Dermis microvascular lymphatic vessel endothelial cell (primary cell): Measurements from ENCODE around the gene C22orf39. TPM values are rescaled to one million over a fixed set of nuclear protein-coding genes. Genes with fewer than 3 reads are reported as not detected.
A peak's percentile ranks its signal among the peaks of the same experiment; 100 is the strongest.

ENCODE experiments used
- DNase-seq, 2 donors: peaks; one replicate each; pipeline versions ENCODE4 v3.0.0 to v3.0.0-alpha.2; 2010; ENCODE audit warnings: low read depth in 2 of 2
- total RNA-seq: library from RNA; depleted of rRNA; stranded (reverse); fragments of >200 nt; gene quantifications from 2 replicates; pipeline ENCODE4 v1.2.1, GENCODE V29; 2014

C22orf39 gene
- total RNA-seq, 1 donor from 2014 or later: 19.3 TPM

DNA sequence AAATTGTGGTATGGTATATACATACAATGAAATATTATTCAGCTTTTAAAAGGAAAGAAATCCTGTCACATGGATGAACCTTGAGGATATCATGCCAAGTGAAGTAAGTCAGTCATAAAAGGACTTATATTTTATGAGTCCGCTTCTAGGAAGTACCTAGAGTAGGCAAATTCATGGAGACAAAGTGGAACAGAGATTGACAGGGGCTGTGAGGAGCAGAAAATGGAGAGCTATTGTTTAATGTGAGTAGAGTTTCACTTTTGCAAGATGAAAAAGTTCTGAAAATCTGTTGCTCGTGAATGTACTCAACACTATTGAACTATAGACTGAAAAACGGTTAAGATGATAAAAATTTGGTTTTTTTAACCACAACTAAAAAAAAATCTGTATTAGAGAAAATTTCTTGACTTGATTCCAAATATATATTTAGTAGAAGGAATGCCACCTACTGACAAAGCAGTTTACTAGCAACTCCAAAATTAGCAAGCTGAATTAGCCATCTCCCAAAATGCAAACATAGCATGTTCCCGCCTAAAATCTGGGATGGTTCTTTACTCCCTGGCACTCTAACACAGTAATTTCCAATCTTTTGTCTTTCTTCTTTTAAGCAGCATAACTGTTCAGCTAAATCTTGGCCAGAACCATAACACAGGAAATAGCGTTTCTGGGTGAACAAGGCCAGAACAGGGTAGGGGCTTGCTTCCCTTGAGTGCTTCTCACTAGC is 30.0 kb upstream of the C22orf39 start:
- DNase-seq: peak in 1 of 2 donors; percentile 23

GRCh38 chr22:19476023-19476422 is 28.5 kb upstream of the C22orf39 start:
- no peak for DNase-seq

DNA sequence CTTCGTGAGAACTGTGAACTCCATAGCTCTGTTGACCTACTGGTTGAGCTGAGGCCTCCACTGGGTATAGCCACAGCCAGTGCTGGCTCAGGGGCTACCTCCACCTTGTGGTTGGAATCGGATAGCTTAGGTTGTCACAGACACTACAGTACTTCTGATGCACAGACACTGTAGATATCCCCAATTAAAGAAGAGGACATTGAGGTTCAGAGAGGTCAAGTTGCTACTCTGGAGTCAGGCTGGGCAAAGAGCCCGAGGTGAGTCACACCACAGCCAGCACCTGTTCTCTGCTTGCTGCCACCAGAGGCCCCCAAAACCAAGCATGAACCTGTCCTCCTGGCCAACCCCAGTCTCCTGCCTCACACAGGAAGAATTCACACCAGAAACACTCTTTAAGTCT is 26.1 kb upstream of the C22orf39 start:
- no peak for DNase-seq

DNA sequence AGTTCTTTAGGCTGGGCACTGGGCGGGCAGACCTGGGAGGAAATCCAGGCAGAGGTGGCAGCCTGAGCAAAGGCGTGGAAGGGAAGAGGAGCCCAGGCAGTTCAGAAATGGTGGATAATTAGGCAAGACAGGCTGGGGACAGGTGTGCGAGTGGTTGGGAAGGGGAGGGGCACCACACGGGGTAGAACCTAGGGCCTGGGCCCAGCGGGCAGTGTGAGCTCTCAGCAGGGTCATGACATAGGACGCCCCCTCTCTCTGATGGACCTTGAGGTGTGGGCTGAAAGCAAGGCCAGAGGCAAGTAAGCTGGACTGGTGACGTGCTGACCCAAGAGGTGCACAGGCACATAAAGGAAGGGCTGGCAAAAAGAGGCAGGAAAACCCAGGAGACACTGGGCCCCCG is 24.7 kb upstream of the C22orf39 start:
- DNase-seq: no peak

GRCh38 chr22:19471572-19471971 is 24.1 kb upstream of the C22orf39 start:
- no peak for DNase-seq

DNA sequence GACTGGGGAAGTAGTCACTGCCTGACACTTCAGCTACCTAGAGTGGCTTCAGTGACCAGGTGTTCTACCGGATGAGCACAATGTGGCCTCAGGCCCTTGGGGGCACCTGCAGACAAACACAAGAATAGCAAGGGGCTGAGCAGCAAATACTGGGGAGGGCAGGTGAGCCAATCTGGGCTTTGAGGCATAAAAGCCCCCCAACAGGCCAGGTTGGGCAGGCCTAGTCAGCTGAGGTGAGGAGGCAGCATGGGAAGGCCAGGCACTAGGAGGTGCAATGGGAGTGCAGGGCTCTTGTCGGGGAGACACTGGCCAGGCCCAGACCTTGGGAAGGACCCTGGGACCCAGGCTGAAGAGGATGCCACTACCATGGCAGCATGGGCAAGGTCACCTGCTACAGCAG is 22.5 kb upstream of the C22orf39 start:
- DNase-seq: no peak

GRCh38 chr22:19469421-19469820 is 21.9 kb upstream of the C22orf39 start:
- no peak for DNase-seq

DNA sequence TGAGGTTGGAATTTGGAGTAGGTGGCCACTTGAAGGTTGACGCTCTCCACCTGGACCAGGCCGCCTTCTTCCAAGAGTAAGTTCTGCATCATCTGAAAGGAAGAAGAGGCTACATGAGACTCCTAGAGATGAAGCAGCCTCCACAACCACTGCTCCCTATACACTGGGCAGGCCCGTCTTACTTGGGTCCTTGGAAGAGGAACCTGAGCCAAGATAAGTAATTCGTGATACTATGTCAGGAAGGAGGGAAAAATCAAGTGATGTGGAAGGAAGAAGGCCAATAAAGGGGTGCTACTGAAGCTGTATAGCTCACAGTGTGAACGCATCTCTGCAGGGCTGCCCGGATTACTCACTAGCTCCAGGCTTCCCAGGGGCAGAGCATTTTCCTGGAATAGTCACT is 20.4 kb upstream of the C22orf39 start:
- DNase-seq: no peak

- DNase-seq: no peak
Measured at GRCh38 chr22:19466848-19467752, 19.6 kb upstream of the C22orf39 start.

DNA sequence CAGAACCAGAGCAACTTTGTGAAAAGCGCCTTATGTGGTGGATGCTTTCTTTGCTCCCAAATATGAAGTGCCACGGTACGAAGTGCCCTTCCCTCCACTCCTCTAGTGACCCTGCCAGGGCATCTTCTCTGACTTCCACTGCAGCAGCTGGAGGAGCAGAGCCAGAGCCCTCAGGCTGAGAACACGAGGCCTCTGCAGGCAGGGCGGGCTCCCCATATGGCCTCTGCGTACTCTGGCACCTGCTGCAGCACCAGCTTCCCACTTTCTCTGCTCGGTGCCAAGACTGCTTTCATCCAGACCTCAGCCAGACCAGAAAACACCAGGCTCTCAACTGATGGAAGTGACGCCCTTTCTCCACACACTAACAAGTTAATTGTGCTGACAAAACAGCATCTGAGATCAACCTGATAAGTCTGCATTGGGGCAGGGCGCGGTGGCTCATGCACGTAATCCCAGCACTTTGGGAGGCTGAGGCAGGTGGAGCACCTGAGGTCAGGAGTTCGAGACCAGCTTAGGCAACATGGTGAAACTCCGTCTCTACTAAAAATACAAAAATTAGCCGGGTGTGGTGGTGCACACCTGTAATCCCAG is 18.7 kb upstream of the C22orf39 start:
- no peak for DNase-seq

DNA sequence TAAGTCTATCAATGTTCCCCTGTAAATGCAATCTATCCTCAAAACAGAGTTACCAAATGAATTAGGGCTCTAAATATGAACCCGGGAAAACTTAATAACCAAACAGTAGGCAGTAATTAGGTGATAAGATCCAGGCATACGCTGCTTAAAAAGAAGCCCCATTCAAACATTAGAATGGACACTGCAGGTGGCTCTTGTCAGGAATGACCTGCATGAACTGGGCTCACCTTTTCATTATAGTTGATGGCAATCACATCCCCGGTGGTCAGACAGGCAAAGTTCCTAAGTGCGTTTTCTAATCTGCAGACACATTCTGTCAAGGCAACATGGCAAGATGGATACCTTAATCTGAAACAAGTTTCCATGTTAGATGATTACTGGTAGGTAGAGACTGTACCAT is 17.5 kb upstream of the C22orf39 start:
- no peak for DNase-seq

- no peak for DNase-seq
Measured at GRCh38 chr22:19464546-19464945, 17.0 kb upstream of the C22orf39 start.

- no peak for DNase-seq
Measured at GRCh38 chr22:19463491-19464469, 16.3 kb upstream of the C22orf39 start.

GRCh38 chr22:19463008-19463407 is 15.5 kb upstream of the C22orf39 start:
- DNase-seq: no peak

- no peak for DNase-seq
Measured at GRCh38 chr22:19461506-19461905, 14.0 kb upstream of the C22orf39 start.

DNA sequence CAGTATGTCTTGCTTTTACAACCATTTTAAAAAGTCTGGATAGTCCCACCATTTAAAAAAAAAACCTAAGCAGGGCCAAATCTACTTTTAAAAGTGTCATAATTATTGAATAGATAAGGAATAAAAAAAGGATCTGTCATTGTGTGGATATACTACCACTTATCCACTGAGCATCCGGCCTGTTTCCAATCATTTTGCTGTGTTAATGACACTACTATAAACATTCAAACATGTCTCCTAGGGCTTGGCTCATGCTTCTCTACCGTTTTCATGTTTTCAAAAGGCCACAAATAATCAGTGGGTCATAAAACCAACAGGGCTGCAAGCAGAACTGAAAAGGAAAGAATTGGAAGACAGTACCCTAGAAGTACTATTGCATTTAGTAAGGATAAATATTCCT is 12.5 kb upstream of the C22orf39 start:
- no peak for DNase-seq

- DNase-seq: no peak
Measured at GRCh38 chr22:19457828-19458428, 10.4 kb upstream of the C22orf39 start.

GRCh38 chr22:19456541-19456940 is 9.0 kb upstream of the C22orf39 start:
- DNase-seq: no peak

- DNase-seq: peak in 1 of 2 donors; percentile 50
Measured at GRCh38 chr22:19455585-19456370, 8.3 kb upstream of the C22orf39 start.

DNA sequence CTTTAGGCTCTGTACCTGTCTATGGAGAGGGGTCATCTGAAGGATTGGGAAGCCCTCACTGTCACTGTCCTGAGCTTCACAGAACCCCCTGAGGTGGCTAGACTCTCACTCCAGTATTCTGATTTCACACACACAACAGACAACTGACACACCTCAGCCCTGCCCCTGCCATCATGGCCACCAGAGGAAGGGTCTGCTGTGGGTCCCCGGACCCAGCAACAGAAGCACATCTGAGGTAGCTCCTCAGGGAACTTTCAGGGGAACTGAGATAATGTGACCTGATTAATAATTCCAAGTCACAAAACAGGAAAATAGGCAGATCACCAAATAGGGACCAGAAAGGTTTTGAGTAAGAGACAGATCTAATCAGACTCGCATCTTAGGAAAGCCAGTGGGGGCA is 7.5 kb upstream of the C22orf39 start:
- no peak for DNase-seq
